ENCODE measurements around the gene RFC3. TPM values are rescaled to one million over a fixed set of nuclear protein-coding genes. Genes with fewer than 3 reads are reported as not detected.

The RFC3 gene
- total RNA-seq, 4 donors from 2014 or later = 3.0 to 7.6 (median 4.0) TPM

DNA sequence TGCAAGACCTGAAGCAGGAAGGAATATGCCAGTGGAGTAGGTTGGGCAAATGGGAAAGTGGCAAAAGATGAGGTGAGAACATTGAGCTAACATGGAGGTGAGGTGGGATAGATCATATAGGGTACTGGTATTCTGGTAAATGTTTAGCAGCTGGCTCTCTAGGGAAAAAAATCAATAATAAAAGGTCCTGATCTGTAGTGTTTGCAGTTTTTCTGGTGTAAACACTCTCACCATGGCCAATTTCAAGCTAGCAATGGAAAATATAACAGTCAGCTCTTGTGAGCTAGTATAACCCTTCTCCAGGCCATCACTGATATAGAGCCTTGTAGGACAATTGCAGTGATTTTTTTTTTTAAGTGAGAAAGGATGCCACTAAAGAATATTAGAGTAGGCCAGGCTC is 31.3 kb downstream of the RFC3 start:
- Histone ChIP-seq H3K27ac (no peak overlapping the region), H3K27me3 (no peaks in the 10 kb centered on the region), H3K9me3 (no peaks in the 10 kb centered on the region), H3K4me1 (no peaks in the 10 kb centered on the region), H3K4me3 (no peak overlapping the region), H3K36me3 (peaks cover 0 to 18% of the 10 kb centered on the region in 2 donors)
- ATAC-seq = no peak
- no peak for TF ChIP-seq CTCF (IDR thresholded peaks at IDR 0.05)
- TF ChIP-seq POLR2A (IDR thresholded peaks at IDR 0.05) = no peak
- TF ChIP-seq POLR2AphosphoS5 (IDR thresholded peaks at IDR 0.05) = no peak
- no peak for TF ChIP-seq EP300 (IDR thresholded peaks at IDR 0.05)

DNA sequence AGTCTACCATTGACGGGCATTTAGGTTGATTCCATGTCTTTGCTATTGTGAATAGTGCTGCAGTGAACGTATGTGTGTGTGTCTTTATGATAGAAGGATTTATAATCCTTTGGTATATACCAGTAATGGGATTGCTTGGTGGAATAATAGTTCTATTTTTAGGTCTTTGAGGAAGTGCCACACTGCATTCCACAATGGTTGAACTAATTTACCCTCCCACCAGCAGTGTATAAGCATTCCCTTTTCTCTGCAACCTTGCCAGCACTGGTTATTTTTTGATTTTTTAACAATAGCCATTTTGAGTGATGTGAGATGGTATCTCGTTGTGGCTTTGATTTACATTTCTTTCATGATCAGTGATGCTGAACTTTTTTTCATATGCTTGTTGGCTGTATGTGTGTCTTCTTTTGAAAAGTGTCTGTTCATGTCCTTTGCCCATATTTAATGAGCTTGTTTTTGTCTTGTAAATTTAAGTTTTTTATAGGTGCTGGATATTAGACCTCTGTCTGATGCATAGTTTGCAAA is 37.5 kb downstream of the RFC3 start:
- H3K27me3 ChIP-seq = no peaks in the 10 kb centered on the region
- 85 to 100% methylated on average over 2 to 3 of the region's 3 CpGs for WGBS, 2 donors (ENCODE audit: low coverage in 1 of 2)
- no peak for ATAC-seq
- H3K4me3 ChIP-seq = no peak overlapping the region
- TF ChIP-seq POLR2AphosphoS5 (IDR thresholded peaks at IDR 0.05) (no peak), POLR2A (IDR thresholded peaks at IDR 0.05) (no peak), CTCF (IDR thresholded peaks at IDR 0.05) (no peak), EP300 (IDR thresholded peaks at IDR 0.05) (no peak)
- no peak overlapping the region for H3K27ac ChIP-seq
- H3K36me3 ChIP-seq = no peaks in the 10 kb centered on the region
- no peaks in the 10 kb centered on the region for H3K4me1 ChIP-seq
- H3K9me3 ChIP-seq = no peaks in the 10 kb centered on the region

GRCh38 chr13:33859691-33860303 is 41.8 kb downstream of the RFC3 start:
- no peak for ATAC-seq
- no peaks in the 10 kb centered on the region for H3K36me3 ChIP-seq
- WGBS, 2 donors (ENCODE audit: low coverage in 1 of 2) = 88 to 94% methylated on average over 1 of the region's 1 CpG
- H3K4me1 ChIP-seq = no peaks in the 10 kb centered on the region
- H3K27me3 ChIP-seq = no peaks in the 10 kb centered on the region
- H3K27ac ChIP-seq = no peak overlapping the region
- TF ChIP-seq POLR2AphosphoS5 (IDR thresholded peaks at IDR 0.05) = no peak
- TF ChIP-seq POLR2A (IDR thresholded peaks at IDR 0.05) = no peak
- no peak for TF ChIP-seq CTCF (IDR thresholded peaks at IDR 0.05)
- no peaks in the 10 kb centered on the region for H3K9me3 ChIP-seq
- no peak overlapping the region for H3K4me3 ChIP-seq

GRCh38 chr13:33860526-33860925 is 42.6 kb downstream of the RFC3 start:
- no peaks in the 10 kb centered on the region for H3K9me3 ChIP-seq
- ATAC-seq = no peak
- H3K27me3 ChIP-seq = no peaks in the 10 kb centered on the region
- no peak overlapping the region for H3K27ac ChIP-seq
- WGBS, 2 donors (ENCODE audit: low coverage in 1 of 2) = 94 to 98% methylated on average over 7 to 9 of the region's 9 CpGs
- H3K4me1 ChIP-seq = no peaks in the 10 kb centered on the region
- H3K36me3 ChIP-seq = no peaks in the 10 kb centered on the region
- TF ChIP-seq POLR2AphosphoS5 (IDR thresholded peaks at IDR 0.05) = no peak
- no peak for TF ChIP-seq EP300 (IDR thresholded peaks at IDR 0.05)
- no peak for TF ChIP-seq CTCF (IDR thresholded peaks at IDR 0.05)
- no peak for TF ChIP-seq POLR2A (IDR thresholded peaks at IDR 0.05)
- no peak overlapping the region for H3K4me3 ChIP-seq

DNA sequence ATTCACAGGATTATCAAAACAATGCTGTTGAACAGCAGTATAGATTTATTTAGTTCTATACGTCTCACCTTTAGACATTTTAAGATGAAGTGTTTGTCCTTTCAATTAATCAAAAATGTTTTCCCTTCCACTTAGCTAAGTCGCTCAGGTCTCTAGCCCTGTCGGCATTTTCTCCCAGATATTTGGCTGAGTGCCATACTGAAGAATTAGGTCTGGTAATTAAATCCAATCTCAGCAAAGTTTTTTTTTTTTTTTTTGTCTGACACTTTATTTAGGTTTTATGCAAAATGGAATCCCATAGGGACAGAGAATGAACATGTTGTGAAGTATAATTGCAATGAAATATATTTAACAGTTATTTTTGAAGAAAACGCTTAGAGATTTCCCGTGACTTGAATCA is 44.1 kb downstream of the RFC3 start:
- Histone ChIP-seq H3K27ac (no peak overlapping the region), H3K9me3 (no peaks in the 10 kb centered on the region), H3K27me3 (no peaks in the 10 kb centered on the region), H3K36me3 (no peaks in the 10 kb centered on the region), H3K4me3 (no peak overlapping the region), H3K4me1 (no peaks in the 10 kb centered on the region)
- ATAC-seq = no peak
- WGBS, 2 donors (ENCODE audit: low coverage in 1 of 2) = 72 to 82% methylated on average over 5 of the region's 5 CpGs
- TF ChIP-seq CTCF (IDR thresholded peaks at IDR 0.05) (no peak), EP300 (IDR thresholded peaks at IDR 0.05) (no peak), POLR2AphosphoS5 (IDR thresholded peaks at IDR 0.05) (no peak), POLR2A (IDR thresholded peaks at IDR 0.05) (no peak)
